ENCODE measurements around the gene CD70.

GRCh38 chr19:6587998-6588507, 2.9 kb downstream of the CD70 start:
- TF ChIP-seq CTCF (IDR thresholded peaks at IDR 0.05; ENCODE audit: extremely low read depth in 1 of 2, insufficient read depth in 1 of 2, low read depth in 1 of 2, low read length in 2 of 2) = no peak
- TF ChIP-seq MAX (IDR thresholded peaks at IDR 0.05; ENCODE audit: insufficient read depth, insufficient read length) = no peak
- TF ChIP-seq POLR2AphosphoS5 (IDR thresholded peaks at IDR 0.05; ENCODE audit: insufficient read depth, low read depth, low read length) = no peak
- no peak for TF ChIP-seq GATA2 (IDR thresholded peaks at IDR 0.05; ENCODE audit: insufficient read depth, insufficient read length, low read depth, low read length)
- no peak for TF ChIP-seq POLR2A (IDR thresholded peaks at IDR 0.05; ENCODE audit: low read depth, low read length)
- no peak for TF ChIP-seq FOS (IDR thresholded peaks at IDR 0.05; ENCODE audit: borderline replicate concordance, insufficient read depth, low read length)
